ENCODE data around the gene YY1AP1. TPM values are rescaled to one million over a fixed set of nuclear protein-coding genes. Genes with fewer than 3 reads are reported as not detected.

YY1AP1 gene
- total RNA-seq, 4 donors from 2014 or later = 79.1 to 6,578 (median 156) TPM

DNA sequence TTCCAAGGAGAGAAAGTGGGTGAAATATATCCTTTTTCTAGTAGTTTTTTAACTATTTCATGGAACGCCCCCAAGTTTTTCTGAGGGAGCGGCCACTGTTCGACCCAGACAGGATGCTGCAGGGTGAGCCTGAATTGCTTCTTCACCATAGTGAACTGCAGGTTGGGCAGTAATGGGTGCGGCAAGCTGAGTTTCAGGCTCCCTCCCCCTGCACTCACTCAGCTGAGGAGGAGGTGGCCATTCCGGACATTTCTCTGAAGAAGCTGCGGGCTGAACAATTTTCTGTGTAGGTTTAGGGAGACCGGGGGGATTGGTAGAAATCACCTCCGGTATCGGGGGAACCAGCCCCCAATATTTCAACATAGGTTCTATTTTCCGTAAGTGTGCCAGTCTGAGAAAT is 8.5 kb upstream of the YY1AP1 start:
- Histone ChIP-seq H3K9me3 (no peaks in the 10 kb centered on the region), H3K27ac (no peak overlapping the region), H3K4me3 (no peak overlapping the region), H3K36me3 (no peaks in the 10 kb centered on the region), H3K27me3 (no peaks in the 10 kb centered on the region), H3K4me1 (no peaks in the 10 kb centered on the region)
- intact Hi-C loops (cut with DNase I; ENCODE audit: low total_unique reads) = no loop called here
- TF ChIP-seq, protein P1, sequence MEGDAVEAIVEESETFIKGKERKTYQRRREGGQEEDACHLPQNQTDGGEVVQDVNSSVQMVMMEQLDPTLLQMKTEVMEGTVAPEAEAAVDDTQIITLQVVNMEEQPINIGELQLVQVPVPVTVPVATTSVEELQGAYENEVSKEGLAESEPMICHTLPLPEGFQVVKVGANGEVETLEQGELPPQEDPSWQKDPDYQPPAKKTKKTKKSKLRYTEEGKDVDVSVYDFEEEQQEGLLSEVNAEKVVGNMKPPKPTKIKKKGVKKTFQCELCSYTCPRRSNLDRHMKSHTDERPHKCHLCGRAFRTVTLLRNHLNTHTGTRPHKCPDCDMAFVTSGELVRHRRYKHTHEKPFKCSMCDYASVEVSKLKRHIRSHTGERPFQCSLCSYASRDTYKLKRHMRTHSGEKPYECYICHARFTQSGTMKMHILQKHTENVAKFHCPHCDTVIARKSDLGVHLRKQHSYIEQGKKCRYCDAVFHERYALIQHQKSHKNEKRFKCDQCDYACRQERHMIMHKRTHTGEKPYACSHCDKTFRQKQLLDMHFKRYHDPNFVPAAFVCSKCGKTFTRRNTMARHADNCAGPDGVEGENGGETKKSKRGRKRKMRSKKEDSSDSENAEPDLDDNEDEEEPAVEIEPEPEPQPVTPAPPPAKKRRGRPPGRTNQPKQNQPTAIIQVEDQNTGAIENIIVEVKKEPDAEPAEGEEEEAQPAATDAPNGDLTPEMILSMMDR (IDR thresholded peaks at IDR 0.05) = no peak
- no peak for TF ChIP-seq POLR2A (IDR thresholded peaks at IDR 0.05)
- no peak for DNase-seq

DNA sequence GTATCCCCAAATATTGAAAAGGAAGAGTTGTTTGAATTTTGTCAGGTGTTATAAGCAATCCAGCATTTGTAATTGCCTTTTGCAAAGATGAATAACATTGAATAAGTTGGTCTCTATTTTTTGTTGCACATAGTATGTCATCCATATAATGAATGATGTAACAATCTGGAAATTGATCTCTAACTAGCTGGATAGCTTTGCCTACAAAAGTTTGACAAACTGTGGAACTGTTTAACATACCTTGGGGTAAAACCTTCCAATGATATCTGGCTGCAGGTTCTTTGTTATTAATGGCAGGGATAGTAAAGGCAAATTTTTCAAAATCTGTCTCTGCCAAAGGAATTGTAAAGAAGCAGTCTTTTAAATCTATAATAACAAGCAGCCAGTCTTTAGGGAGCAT is 8.0 kb upstream of the YY1AP1 start:
- H3K27ac ChIP-seq = no peak overlapping the region
- no peak for DNase-seq
- H3K36me3 ChIP-seq = no peaks in the 10 kb centered on the region
- TF ChIP-seq POLR2A (IDR thresholded peaks at IDR 0.05) = no peak
- TF ChIP-seq, protein P1 (IDR thresholded peaks at IDR 0.05) = no peak
- H3K27me3 ChIP-seq = no peaks in the 10 kb centered on the region
- no peaks in the 10 kb centered on the region for H3K4me1 ChIP-seq
- H3K9me3 ChIP-seq = no peaks in the 10 kb centered on the region
- intact Hi-C loops (cut with DNase I; ENCODE audit: low total_unique reads) = no loop called here
- no peak overlapping the region for H3K4me3 ChIP-seq

DNA sequence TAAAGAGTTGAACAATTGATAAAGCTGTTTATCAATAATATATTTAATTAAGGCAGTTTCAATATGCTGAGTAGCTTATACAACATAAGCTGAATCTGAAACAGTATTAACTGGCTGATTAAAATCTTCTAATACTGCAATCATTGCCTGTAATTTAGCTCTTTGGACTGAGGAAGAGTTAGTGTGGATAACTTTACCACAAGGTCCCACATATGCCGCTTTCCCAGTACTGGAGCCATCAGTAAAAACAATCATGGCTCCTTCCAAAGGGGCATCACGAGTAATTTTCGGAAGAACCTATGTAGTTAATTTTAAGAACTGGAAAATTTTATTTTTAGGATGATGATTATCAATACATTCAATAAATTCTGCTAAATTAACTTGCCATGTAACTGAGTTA is 7.0 kb upstream of the YY1AP1 start:
- H3K27ac ChIP-seq = no peak overlapping the region
- no peak overlapping the region for H3K4me3 ChIP-seq
- intact Hi-C loops (cut with DNase I; ENCODE audit: low total_unique reads) = no loop called here
- H3K9me3 ChIP-seq = no peaks in the 10 kb centered on the region
- no peak for TF ChIP-seq POLR2A (IDR thresholded peaks at IDR 0.05)
- TF ChIP-seq, protein P1 (IDR thresholded peaks at IDR 0.05) = no peak
- DNase-seq = no peak
- H3K27me3 ChIP-seq = no peaks in the 10 kb centered on the region
- no peaks in the 10 kb centered on the region for H3K36me3 ChIP-seq
- H3K4me1 ChIP-seq = no peaks in the 10 kb centered on the region

DNA sequence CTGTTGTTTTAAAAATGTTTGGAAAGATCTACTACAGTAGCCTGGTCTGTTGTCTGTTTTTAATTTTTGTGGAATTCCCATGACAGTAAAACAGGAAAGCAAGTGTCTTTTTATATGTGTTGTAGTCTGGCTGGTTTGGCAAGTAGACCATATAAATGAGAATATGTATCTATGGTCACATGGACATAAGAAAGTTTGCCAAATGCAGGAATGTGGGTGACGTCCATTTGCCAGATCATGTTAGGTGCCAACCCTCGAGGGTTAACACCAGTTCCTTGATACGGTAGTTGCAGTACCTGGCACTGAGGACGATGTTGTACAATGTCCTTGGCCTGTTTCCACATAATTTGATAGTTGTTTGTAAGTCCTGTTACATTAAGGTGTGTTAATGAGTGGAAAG is 6.5 kb upstream of the YY1AP1 start:
- H3K9me3 ChIP-seq = no peaks in the 10 kb centered on the region
- intact Hi-C loops (cut with DNase I; ENCODE audit: low total_unique reads) = no loop called here
- no peak for DNase-seq
- TF ChIP-seq, protein P1 (IDR thresholded peaks at IDR 0.05) = no peak
- TF ChIP-seq POLR2A (IDR thresholded peaks at IDR 0.05) = no peak
- no peaks in the 10 kb centered on the region for H3K27me3 ChIP-seq
- H3K4me3 ChIP-seq = no peak overlapping the region
- no peaks in the 10 kb centered on the region for H3K36me3 ChIP-seq
- no peak overlapping the region for H3K27ac ChIP-seq
- no peaks in the 10 kb centered on the region for H3K4me1 ChIP-seq

DNA sequence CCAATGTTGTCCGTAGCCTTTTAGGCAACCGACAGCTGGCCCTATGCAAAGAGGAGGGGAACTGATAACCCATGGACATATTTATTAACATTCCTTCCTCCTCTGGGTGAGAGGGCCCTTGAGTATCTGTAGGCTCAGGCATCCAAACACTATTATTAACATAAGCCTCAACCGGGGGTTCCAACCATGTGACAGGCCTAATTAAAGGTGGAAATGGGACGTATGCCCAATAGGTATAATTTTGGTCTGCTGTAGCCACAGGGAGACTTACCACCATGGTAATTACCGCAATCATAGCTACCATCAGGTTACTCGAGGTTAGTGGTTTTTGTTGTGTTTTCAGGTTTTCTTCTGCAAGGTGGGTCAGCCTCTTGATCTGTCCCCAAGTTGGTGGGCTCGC is 5.6 kb upstream of the YY1AP1 start:
- intact Hi-C loops (cut with DNase I; ENCODE audit: low total_unique reads) = no loop called here
- DNase-seq = no peak
- no peak for TF ChIP-seq POLR2A (IDR thresholded peaks at IDR 0.05)
- TF ChIP-seq, protein P1 (IDR thresholded peaks at IDR 0.05) = no peak
- Histone ChIP-seq H3K27me3 (no peaks in the 10 kb centered on the region), H3K36me3 (no peaks in the 10 kb centered on the region), H3K9me3 (no peaks in the 10 kb centered on the region), H3K4me3 (no peak overlapping the region), H3K27ac (no peak overlapping the region), H3K4me1 (peaks cover 0 to 6% of the 10 kb centered on the region in 2 donors)
